GM12874 (cell line): Measurements from ENCODE around the gene AP1AR.

Experiments used
- TF ChIP-seq, protein P1 (sequence below): IDR thresholded peaks from 2 replicates; pipeline ENCODE4 v1.5.1; 2011; ENCODE audit warnings: low read depth, mild to moderate bottlenecking, control low read depth, low read length, moderate library complexity; ENCODE audit not compliant: insufficient read depth

Gene AP1AR

DNA sequence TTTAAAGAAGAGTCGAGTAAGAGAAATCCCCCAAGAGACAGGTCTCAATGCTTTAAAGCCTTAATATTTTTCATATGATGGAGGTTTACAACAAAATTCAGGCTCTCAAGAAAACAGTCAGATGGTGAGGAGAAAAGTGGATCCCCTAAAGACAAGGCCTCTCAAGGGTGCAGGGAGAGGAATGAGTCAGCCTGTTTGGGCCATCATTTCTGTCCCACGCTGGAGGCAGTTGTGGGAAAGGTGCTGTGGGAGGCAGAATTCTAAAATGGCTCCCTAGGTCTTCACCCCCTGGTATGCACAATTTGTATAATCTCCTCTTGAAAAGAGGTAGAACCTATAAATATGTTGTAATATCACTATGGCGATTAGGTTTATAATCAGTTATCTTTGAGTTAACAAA is 58.8 kb downstream of the AP1AR start:
- TF ChIP-seq, protein P1, sequence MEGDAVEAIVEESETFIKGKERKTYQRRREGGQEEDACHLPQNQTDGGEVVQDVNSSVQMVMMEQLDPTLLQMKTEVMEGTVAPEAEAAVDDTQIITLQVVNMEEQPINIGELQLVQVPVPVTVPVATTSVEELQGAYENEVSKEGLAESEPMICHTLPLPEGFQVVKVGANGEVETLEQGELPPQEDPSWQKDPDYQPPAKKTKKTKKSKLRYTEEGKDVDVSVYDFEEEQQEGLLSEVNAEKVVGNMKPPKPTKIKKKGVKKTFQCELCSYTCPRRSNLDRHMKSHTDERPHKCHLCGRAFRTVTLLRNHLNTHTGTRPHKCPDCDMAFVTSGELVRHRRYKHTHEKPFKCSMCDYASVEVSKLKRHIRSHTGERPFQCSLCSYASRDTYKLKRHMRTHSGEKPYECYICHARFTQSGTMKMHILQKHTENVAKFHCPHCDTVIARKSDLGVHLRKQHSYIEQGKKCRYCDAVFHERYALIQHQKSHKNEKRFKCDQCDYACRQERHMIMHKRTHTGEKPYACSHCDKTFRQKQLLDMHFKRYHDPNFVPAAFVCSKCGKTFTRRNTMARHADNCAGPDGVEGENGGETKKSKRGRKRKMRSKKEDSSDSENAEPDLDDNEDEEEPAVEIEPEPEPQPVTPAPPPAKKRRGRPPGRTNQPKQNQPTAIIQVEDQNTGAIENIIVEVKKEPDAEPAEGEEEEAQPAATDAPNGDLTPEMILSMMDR, result no peak

DNA sequence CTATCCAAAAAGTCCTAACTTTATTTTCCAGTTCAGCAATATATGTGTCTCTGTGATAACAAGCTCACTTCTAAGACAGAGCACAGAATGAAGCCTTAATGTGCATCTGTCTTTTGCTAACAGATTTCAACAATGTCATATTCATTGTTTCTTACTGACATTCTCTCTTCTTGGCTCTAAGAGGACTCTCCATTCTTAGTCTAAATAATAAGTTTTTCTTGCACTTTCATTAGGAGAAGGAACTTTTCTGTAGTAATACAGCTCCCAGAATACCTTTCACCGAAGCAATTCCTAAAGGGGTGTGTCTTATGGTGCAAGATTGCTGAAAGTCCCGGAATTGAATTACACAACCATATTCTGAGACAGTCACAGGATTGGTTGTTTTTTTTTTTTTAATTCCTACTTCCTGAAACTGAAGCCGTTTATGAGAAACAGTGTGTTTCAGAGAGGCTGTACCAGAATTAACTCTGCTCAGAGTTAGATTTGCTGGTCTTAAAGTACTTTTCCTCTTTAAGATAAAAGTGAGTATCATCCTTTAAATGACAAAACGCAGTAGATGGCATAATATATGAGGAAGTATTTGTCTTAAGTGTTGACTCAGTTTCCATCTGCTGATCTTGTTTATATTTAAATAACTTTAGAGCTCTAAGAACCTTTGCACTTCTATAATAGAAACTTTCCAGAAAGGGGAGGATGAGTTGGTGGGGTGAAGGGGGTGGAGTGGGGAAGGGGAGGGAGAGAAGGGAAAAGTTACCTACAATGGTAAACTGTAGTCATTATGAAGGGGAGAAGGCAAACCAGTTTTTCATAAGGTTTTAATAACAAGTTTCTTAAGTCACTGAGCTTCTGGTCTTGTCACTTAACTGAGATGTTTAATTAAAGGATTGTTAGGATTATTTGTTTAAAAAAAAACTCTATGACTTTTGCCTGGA is 65.6 kb downstream of the AP1AR start, which contains the start of gene ALPK1:
TSS of gene ALPK1 (plus strand) at position 421 of the 932 bp plus-strand sequence.
- TF ChIP-seq, protein P1, result no peak

GRCh38 chr4:112299721-112300120 is 68.1 kb downstream of the AP1AR start:
- TF ChIP-seq, protein P1, result no peak

- TF ChIP-seq, protein P1, result no peak
Measured at GRCh38 chr4:112302320-112303274, 71.0 kb downstream of the AP1AR start.

DNA sequence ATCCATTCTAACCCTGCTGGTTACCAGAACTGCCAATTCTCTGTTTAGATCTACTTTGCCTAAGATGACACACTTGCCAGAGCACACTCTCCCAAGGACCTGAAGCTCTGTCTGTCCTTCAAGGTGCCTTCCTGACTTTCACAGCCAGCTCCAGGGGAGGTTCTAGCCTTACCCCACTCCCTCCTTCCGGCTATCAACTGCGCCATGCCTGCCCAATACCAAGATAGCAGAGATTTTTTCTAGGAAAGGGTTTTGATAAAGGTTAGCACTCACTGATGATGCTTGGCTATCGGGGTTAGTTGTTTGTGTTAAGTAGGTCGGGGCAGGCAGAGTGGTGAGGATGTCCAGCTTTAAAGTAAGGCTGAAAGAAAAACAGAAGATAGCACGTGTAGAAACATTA is 79.9 kb downstream of the AP1AR start:
- TF ChIP-seq, protein P1, result no peak

DNA sequence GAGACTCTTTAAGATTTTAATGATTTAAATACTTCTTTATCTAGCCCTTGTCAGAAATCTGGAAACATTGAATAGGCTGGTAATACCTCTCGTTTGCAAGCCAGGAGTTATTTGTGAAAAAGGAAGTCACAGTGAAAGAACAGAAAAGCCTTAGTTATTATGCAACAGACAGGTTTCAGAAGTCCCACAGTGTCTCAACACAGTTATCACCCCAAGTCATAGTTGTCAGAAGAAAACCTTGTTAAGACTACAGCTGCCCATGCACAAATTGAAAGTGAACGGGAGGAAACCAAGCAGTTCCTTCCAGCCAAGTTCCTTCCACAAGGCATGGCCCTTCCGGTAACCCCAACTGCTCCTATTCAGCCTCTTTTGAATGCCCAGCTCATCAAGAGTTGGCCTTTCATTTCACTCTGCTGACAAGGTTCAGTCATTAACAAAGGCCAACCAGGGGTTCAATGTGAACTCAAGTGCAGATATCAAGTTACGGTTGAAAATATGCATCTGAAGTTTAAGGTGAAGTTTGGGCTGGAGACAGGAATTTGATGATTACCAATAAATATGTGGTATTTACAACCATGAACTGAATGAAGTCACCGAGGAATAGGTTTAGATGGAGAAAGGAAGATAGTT is 81.1 kb downstream of the AP1AR start:
- TF ChIP-seq, protein P1, result no peak
